Heart right ventricle (tissue), 16 donors: Measurements from ENCODE around the gene CUEDC1. TPM values are rescaled to one million over a fixed set of nuclear protein-coding genes. Genes with fewer than 3 reads are reported as not detected.
A peak's percentile ranks its signal among the peaks of the same experiment; 100 is the strongest.

Experiments
- ATAC-seq, 8 donors: fragments of 200-7000 bp; cut with Tn5 transposase; one replicate each; pipeline ENCODE4 v1.9.1; 2020; ENCODE audit warnings: mild to moderate bottlenecking in 8 of 8, moderate library complexity in 8 of 8, moderate number of reproducible peaks in 1 of 8
- DNase-seq, 2 donors: peaks; one replicate each; pipeline ENCODE4 v3.0.0-alpha.2; 2020
- H3K27ac ChIP-seq, 10 donors: fragments of 200-600 bp; sonication (generic) in 2 of 10; one replicate each; pipeline versions ENCODE4 v1.5.0 to v1.8.0; 2020 to 2022; ENCODE audit warnings: mild to moderate bottlenecking in 3 of 10
- H3K27me3 ChIP-seq, 7 donors: fragments of 200-600 bp; one replicate each; pipeline ENCODE4 v1.8.0; 2021 to 2022; ENCODE audit warnings: mild to moderate bottlenecking in 2 of 7
- H3K36me3 ChIP-seq, 9 donors: fragments of 200-600 bp; sonication (generic) in 1 of 9; one replicate each; pipeline versions ENCODE4 v1.5.0 to v1.8.0; 2020 to 2022; ENCODE audit warnings: mild to moderate bottlenecking in 2 of 9
- H3K4me1 ChIP-seq, 9 donors: fragments of 200-600 bp; sonication (generic) in 1 of 9; one replicate each; pipeline versions ENCODE4 v1.5.0 to v1.8.0; 2020 to 2022; ENCODE audit warnings: mild to moderate bottlenecking in 4 of 9
- H3K4me3 ChIP-seq, 10 donors: fragments of 200-600 bp; sonication (generic) in 2 of 10; one replicate each; pipeline versions ENCODE4 v1.5.0 to v1.8.0; 2020 to 2022; ENCODE audit warnings: mild to moderate bottlenecking in 7 of 10, moderate library complexity in 2 of 10
- H3K9me3 ChIP-seq, 11 donors: fragments of 200-600 bp in 10 of 11; sonication (generic) in 2 of 11; one replicate each; pipeline versions ENCODE4 v1.5.0 to v1.8.0; 2013 to 2022; ENCODE audit warnings: mild to moderate bottlenecking in 2 of 11, control low read depth in 1 of 11, moderate library complexity in 1 of 11
- WGBS, 2 donors: extraction: QIAGEN DNeasy Blood & Tissue Kit; methylation state at CpG; one replicate each; pipeline ENCODE4 v1.1.7; 2013; ENCODE audit warnings: inconsistent platforms in 1 of 2; 5-methylcytosine and 5-hydroxymethylcytosine counted together
- intact Hi-C, 10 donors: fragments of 100-400 bp; cut with DNase I; formaldehyde crosslinking; loops; one replicate each; pipeline versions ENCODE4 v1.11.1 to v1.14.2; 2022
- polyA plus RNA-seq, 2 donors: library from polyadenylated mRNA; stranded (reverse); fragments of 200-250 nt; gene quantifications; one replicate each; pipeline ENCODE4 v1.2.3, GENCODE V29; 2013
- total RNA-seq, 10 donors: library from RNA; stranded (reverse); fragmentation: NEBNext Ultra II Directional in 3 of 10; extraction: Animal tissue kit (Norgen Biotek cat#: 25700) in 3 of 10; gene quantifications; one replicate each; pipeline versions ENCODE4 v1.2.1 to v1.2.4, GENCODE V29; 2021 to 2023
- TF ChIP-seq, protein P1 (sequence below), 9 donors: fragments of 200-600 bp; sonication (generic) in 2 of 9; IDR thresholded peaks; one replicate each; pipeline versions ENCODE4 v1.5.0 to v1.8.0; 2021 to 2022; ENCODE audit warnings: antibody characterized with exemption in 9 of 9, mild to moderate bottlenecking in 5 of 9, moderate library complexity in 1 of 9
- donor health status: Arrhythmogenic right ventricular cardiomyopathy.
- donor health status: ischemic (EF 13 %, LVEDD 7.1; RV severe dilation, severe dysfunction).
- donor health status: healthy with polysubstance abuse.
- donor health status: DM: no; HTN: yes; CAD: no.
- donor health status: DM: no; HTN: no; CAD: no.
- donor health status: ischemic (EF 25% LVEDD 6.9; RV normal size, moderate dysfunction).
- donor health status: ischemic (EF 25% LVEDD 5.7; RV mildly dilated, moderate dysfunction).
- donor health status: healthy.
- donor health status: DM: yes; HTN: yes; CAD: no.
- donor health status: Ischemic cardiomyopathy.
- donor health status: ischemic (EF 35%, LVEDD 5.7; RV mildly dilated, moderate dysfunction).
- donor health status: nonischemic (EF 11% LVEDD 7.7; RV severe dilation, severe dysfunction).
- donor health status: DM: yes; HTN: yes; CAD: no.
- donor health status: PGD.
- donor health status: ischemic (EF 29% LVEDD 5.4; RV normal size, mild dysfunction).
- donor health status: nonischemic (EF 23%, LVEDD 6.1; RV moderate dilation, normal function).

The CUEDC1 gene
- total and polyA plus RNA-seq, 12 donors = 26.9 to 65.0 (median 45.4) TPM

DNA sequence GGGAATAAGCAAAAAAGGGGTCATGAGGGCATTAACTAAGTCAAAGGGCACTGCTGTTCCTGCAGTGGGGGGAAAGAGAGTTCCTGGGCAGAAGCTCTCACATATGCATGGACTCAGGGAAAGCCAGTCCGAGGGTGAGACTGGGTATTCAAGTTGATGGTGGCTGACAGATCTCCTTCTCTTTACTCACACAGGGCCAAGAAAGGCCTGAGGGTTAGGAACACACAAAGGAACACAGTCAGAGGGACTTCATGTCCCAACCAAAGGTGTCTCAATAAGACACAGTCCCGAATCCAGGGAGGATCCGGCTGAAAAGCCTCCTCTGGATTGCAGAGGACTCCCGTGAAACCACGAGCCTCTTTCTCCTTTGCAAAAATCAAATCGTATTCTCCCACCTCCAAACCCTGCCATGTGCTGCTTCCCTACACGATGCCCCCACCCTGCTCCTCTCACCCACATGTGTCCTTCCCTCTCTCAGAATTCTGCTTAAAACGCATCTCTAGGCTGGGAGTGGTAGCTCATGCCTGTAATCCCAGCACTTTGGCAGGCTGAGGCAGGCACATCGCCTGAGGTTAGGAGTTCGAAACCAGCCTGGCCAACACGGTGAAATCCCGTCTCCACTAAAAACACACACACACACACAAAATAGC is 23.6 kb downstream of the CUEDC1 start:
- no peak for DNase-seq
- WGBS, 2 donors = 87% methylated on average over 12 of the region's 12 CpGs
- intact Hi-C loops = no loop called here

DNA sequence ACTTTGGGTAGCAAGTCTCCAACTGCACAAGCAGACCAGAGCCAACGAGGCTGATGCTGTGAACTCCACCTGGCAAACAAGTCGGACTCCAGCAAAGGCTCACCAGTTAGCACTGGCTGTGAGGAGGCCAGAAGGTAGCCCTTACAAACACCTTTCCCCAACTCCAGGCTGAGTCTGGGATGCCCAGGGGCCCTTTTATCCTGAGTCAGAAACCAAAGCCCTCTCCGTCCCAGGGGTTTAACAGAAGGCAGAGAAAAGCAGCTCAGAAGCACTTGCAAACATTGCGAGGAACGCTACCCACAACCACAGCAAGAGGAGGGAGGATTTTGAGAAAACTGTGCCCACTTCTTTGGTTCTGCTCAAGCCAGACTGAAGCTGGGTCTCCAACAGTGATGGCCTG is 25.0 kb downstream of the CUEDC1 start:
- Histone ChIP-seq H3K27ac (peak overlapping the region in 8 of 10 donors; percentile 16 to 69 (median 38)), H3K4me3 (no peak overlapping the region), H3K9me3 (no peaks in the 10 kb centered on the region), H3K27me3 (no peaks in the 10 kb centered on the region), H3K36me3 (no peaks in the 10 kb centered on the region), H3K4me1 (peaks cover 31 to 99% (median 85%) of the 10 kb centered on the region in 9 donors)
- DNase-seq (no peak), ATAC-seq (no peak)
- TF ChIP-seq, protein P1, sequence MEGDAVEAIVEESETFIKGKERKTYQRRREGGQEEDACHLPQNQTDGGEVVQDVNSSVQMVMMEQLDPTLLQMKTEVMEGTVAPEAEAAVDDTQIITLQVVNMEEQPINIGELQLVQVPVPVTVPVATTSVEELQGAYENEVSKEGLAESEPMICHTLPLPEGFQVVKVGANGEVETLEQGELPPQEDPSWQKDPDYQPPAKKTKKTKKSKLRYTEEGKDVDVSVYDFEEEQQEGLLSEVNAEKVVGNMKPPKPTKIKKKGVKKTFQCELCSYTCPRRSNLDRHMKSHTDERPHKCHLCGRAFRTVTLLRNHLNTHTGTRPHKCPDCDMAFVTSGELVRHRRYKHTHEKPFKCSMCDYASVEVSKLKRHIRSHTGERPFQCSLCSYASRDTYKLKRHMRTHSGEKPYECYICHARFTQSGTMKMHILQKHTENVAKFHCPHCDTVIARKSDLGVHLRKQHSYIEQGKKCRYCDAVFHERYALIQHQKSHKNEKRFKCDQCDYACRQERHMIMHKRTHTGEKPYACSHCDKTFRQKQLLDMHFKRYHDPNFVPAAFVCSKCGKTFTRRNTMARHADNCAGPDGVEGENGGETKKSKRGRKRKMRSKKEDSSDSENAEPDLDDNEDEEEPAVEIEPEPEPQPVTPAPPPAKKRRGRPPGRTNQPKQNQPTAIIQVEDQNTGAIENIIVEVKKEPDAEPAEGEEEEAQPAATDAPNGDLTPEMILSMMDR (IDR thresholded peaks at IDR 0.05) = no peak
- intact Hi-C loops = no loop called here
- WGBS, 2 donors = 89 to 95% methylated on average over 5 of the region's 5 CpGs

More for the DNA sequence above, 23.6 kb downstream of the CUEDC1 start:
- Histone ChIP-seq H3K27me3 (no peaks in the 10 kb centered on the region), H3K4me1 (peaks cover 39 to 99% (median 87%) of the 10 kb centered on the region in 9 donors), H3K9me3 (no peaks in the 10 kb centered on the region), H3K27ac (peak overlapping the region in 8 of 10 donors; percentile 16 to 69 (median 38)), H3K4me3 (no peak overlapping the region), H3K36me3 (no peaks in the 10 kb centered on the region)
- TF ChIP-seq, protein P1 (IDR thresholded peaks at IDR 0.05) = no peak
- no peak for ATAC-seq

DNA sequence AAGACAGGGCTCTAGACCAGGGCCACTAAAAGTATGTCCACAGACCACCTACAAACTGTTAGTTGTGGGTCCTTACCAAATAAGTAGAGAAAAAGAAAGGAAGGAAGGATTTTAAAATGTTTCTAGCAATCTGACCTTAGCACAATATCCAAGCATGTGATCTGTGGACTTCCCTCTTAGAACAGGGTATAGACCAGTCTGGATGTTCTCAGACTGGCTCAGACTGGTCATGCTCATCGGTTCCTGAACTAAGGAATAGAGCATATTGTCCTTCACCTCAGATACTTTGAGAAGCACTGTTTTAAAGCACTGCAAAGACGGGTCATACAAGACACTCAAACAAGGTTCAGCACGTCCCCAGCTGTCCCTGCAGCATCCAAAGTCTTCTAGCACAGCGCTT is 25.8 kb downstream of the CUEDC1 start:
- DNase-seq (no peak), ATAC-seq (peak in 3 of 8 donors; percentile 4 to 43 (median 5))
- H3K27ac ChIP-seq = peak overlapping the region in 8 of 10 donors; percentile 8 to 69 (median 64)

DNA sequence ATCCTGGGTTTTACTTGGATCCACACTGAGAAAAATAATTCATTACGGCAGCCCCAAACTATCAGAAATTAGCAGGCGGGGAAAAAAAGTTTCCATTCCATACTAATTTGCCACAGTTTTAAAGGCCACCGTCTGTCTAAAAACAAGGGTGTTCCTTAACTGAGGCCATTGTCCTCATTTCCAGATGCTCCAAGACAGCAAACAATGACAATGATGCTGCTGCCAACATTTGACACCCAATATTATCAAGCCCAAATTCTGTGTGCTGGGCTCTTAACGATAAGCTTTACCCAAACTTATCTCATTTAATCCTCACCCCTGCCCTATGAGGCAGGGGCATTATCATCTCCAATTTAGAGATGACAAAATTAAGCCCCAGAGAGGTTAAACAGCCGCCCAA is 26.3 kb downstream of the CUEDC1 start:
- TF ChIP-seq, protein P1 (IDR thresholded peaks at IDR 0.05) = no peak
- peak overlapping the region in 8 of 10 donors; percentile 31 to 69 (median 64) for H3K27ac ChIP-seq
- intact Hi-C loops = loop anchor here in 1 of 10 donors (1.0 kb wide), 1 partner anchor 22 kb away; no protein-coding TSS in a partner anchor
- ATAC-seq = peak in 1 of 8 donors; percentile 34
- H3K36me3 ChIP-seq = no peaks in the 10 kb centered on the region
- DNase-seq = no peak
- no peaks in the 10 kb centered on the region for H3K9me3 ChIP-seq
- H3K4me3 ChIP-seq = no peak overlapping the region
- 41 to 48% methylated on average over 5 of the region's 5 CpGs for WGBS, 2 donors
- peaks cover 29 to 98% (median 79%) of the 10 kb centered on the region in 9 donors for H3K4me1 ChIP-seq
- H3K27me3 ChIP-seq = no peaks in the 10 kb centered on the region

More for the DNA sequence above, 25.8 kb downstream of the CUEDC1 start:
- intact Hi-C loops = loop anchor here in 1 of 10 donors (1.0 kb wide), 1 partner anchor 22 kb away; no protein-coding TSS in a partner anchor
- H3K9me3 ChIP-seq = no peaks in the 10 kb centered on the region
- H3K36me3 ChIP-seq = no peaks in the 10 kb centered on the region
- H3K4me3 ChIP-seq = no peak overlapping the region
- TF ChIP-seq, protein P1 (IDR thresholded peaks at IDR 0.05) = no peak
- no peaks in the 10 kb centered on the region for H3K27me3 ChIP-seq
- 58% methylated on average over 4 of the region's 4 CpGs for WGBS, 2 donors
- H3K4me1 ChIP-seq = peaks cover 29 to 100% (median 82%) of the 10 kb centered on the region in 9 donors
